GM19023 (cell line): ENCODE measurements around the gene CDC16.
A peak's percentile ranks its signal among the peaks of the same experiment; 100 is the strongest.
"Not testable (repeated sequence)": the region's sequence is repeated elsewhere in the genome, so short reads cannot be mapped to it uniquely, and the experiment has no call there.

Experiments
- ATAC-seq: cut with Tn5 transposase; IDR thresholded peaks from one replicate; pipeline ENCODE4 v1.9.1; 2021; ENCODE audit warnings: mild to moderate bottlenecking, moderate library complexity; ENCODE audit not compliant: unreplicated experiment

CDC16 gene, protein sequence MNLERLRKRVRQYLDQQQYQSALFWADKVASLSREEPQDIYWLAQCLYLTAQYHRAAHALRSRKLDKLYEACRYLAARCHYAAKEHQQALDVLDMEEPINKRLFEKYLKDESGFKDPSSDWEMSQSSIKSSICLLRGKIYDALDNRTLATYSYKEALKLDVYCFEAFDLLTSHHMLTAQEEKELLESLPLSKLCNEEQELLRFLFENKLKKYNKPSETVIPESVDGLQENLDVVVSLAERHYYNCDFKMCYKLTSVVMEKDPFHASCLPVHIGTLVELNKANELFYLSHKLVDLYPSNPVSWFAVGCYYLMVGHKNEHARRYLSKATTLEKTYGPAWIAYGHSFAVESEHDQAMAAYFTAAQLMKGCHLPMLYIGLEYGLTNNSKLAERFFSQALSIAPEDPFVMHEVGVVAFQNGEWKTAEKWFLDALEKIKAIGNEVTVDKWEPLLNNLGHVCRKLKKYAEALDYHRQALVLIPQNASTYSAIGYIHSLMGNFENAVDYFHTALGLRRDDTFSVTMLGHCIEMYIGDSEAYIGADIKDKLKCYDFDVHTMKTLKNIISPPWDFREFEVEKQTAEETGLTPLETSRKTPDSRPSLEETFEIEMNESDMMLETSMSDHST

DNA sequence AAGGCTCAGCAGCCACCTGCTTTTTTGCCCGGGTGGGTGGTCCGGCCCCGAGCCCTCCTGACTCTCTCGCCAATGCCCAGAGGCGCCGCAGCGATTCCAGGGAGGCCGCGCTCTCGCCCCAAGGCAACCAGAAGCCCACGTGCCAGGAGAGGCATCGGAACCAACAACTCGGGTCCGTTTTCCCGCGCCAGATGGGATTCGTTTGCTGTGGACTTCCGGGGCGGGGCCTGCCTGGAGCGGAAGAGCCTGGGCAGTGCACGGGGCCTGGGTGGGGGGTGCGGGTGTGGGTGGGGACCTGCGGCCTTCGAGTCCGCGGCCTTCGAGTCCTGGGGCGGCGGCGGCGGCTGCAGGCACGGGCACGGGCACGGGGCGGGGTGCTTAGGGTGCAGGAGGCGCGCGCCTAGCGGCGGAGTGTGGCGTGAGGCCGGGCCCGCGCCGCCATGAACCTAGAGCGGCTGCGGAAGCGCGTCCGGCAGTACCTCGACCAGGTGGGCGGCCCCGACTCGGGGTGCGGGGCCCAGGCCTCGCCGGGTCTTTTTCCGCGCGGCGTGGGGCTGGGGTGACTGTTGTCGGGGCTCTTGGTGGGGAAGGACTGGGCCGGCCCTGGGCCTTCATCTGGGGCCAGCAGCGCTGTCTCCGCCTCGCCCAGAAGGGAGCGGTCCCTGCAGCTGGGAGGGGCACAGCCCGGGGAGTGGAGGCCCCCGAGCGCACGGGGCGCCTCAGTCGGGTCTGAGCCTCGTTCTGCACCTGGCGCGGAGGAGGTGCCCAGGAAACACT, at the start of gene CDC16:
Gene CDC16, plus strand, starts transcription at position 253 of the 777 bp plus-strand sequence. Its CDS starts 188 bp downstream, at position 441.
- ATAC-seq: peak; percentile 93

DNA sequence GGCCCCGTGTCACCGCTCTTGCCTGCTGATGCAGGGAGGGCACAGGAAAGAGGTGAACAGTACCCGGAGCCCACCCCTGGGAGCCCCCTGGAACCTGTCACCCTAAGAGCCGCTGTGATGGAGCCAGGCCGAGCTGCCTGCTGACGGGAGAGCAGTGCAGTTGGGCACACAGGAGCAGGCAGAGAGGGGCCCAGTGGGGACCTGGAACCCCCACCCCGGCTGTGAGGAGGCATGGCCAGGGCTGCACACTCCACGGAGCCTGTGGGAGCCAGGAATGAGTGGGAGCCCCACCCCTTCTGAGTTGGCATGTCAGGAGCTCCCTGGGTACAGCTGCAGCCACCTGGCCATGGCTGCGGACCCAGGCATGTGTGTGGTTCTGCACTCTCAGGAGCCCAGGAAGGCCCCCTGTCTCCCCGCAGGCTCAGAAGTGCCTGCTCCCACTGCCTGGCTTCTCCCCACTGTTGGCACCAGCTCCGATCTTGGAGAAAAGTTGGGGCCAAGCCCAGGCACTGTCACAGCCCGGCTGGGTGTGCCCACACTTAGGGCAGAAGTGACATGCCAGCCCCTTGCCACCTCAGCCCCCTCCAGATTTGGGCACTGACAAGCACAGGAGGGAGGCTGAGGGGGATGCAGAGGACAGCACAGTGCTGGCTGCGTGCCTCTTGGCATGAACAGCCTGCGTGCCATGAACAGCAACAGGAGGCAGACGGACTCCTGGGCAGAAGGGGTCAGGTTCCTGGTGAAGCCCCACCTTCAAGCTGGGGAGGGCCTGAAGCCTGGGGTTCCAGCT, 49.3 kb upstream of the CDC16 start:
- ATAC-seq: no peak

DNA sequence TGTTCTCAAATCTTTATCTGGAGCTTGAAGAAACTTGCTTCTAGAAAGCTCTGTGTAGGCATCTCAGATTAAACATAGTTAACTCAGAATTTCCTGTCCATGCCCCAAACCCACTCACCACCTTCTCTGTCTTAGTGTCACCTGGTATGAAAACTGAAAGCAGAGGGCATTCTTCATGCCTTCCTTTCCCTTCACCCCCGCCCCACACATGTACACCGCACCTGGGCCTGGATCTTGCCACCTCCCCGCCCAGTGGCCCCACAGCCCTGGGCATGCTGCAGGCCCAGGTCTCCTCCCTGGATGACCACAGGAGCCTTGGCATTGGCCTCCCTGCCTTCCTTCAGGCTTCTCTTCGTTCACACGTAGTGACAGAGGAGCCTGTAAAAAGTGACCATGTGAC, 39.8 kb upstream of the CDC16 start:
- no peak for ATAC-seq

DNA sequence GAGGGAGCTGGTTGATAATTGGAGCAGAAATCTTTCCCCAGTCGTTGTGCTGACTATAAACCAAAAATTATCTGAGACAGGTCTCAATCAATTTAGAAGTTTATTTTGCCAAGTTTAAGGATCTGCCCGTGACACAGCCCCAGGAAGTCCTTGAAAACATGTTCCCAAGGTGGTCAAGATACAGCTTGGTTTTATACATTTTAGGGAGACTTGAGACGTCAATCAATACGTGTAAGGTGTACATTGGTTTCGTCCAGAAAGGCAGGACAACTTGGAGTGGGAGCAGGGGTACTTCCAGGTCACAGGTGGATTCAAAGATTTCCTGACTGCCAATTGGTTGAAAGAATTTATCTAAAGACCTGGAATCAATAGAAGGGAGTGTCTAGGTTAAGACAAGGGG, 38.1 kb upstream of the CDC16 start:
- ATAC-seq: no peak

DNA sequence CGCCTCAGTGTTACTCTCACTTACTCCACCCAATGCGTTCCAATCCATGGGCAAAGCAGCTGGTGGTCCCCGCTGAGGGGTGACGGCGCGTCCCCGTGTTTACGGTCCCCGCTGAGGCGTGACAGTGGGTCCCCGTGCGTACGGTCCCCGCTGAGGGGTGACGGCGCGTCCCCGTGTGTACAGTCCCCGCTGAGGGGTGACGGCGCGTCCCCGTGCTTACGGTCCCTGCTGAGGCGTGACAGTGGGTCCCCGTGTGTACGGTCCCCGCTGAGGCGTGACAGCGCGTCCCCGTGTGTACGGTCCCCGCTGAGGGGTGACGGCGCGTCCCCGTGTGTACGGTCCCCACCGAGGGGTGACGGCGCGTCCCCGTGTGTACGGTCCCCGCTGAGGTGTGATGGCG, 36.1 kb upstream of the CDC16 start:
- no peak for ATAC-seq

DNA sequence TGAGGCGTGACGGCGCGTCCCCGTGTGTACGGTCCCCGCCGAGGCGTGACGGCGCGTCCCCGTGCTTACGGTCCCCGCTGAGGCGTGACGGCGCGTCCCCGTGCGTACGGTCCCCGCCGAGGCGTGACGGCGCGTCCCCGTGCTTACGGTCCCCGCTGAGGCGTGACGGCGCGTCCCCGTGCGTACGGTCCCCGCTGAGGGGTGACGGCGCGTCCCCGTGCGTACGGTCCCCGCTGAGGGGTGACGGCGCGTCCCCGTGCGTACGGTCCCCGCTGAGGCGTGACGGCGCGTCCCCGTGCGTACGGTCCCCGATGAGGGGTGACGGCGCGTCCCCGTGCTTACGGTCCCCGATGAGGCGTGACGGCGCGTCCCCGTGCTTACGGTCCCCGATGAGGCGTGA, 35.2 kb upstream of the CDC16 start:
- not testable (repeated sequence) for ATAC-seq

DNA sequence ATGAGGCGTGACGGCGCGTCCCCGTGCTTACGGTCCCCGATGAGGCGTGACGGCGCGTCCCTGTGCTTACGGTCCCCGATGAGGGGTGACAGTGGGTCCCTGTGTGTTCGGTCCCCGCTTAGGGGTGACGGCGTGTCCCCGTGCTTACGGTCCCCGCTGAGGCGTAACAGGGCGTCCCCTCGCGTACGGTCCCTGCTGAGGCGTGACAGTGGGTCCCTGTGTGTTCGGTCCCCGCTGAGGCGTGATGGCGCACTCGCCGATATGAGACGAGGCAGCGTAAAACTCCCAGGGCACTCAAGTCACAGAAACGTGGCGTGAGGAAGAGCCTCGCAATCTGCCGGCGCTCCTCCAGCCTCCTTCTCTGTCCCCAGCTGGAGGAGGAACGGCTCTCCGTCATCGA, 34.7 kb upstream of the CDC16 start:
- ATAC-seq: no peak

DNA sequence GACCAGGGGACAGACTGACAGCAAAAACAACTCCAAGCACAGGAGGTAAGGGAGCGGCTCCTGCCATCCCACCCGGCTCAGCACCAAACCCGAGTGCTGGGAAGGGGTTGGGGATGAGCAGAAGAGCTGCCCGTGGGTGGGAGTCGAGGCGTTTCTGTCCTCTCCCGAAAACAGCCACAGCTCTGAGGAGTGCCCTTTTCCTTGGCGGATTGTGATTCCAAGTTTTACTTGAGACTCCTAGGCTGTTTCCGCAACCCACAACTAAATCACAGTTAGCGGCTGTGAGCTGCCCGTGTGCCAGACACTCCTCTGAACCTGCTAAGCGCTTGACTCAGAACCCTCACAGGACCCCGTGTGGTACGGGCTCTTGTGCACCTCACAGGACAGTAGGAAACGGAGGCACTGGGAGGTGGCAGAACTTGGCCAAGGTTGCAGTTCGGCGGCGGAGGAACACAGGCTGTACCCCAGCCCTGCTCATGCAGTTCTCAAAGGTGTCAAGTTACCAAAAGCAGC, 34.2 kb upstream of the CDC16 start:
- ATAC-seq: no peak

DNA sequence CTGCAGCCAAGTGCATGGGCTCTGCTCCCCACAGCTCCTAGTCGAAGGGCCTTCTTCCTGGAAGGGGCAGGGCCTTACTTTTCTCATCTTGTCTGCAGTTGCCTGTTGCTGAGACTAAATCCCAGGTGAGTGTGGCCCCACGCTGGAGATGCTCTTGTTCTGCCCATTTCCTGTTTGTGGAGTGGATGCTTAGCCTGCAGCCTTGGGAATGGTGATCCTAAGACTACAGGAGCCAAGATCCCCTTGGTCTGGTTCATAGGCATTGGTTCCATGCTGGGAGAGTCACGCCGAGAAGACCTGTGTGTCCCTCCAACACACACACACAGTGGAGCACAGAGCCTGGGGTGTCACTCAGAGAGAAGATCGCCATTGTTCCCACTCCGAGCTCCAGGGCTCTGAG, 32.1 kb upstream of the CDC16 start:
- no peak for ATAC-seq

DNA sequence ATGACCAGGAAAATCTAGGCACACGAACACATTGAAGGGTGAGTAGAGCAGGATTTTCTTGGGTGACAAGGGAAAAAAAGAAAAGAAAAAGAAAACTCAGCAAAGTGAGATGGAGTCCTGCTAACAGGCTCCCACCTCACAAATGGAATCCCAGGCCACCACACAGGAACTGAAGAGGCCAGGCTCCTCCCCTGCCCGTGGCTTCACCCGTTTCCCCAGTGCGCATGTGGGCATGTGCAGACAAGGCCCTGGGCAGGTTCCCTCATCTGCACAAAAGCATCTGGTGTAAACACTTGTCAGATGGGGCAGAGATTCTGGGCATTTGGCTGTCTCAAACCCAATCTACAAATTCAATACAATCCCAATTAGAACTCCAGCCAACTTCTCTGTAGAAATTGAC, 31.2 kb upstream of the CDC16 start:
- ATAC-seq: no peak

DNA sequence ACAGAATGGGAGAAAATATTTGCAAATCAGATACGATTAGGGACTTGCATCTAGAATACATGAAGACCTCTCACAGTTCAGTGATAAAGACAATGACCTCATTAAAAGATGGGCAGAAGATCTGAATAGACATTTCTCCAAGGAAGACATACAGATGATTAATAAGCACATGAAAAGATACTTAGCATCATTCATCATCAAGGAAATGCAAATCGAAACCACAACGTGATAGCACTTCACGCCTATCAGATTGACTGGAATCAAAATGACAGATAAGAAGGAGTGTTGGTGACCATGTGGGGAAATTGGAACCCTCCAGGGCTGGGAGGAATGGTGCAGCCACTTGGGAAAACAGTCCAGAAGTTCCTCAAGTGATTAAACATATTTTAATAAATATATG, 29.8 kb upstream of the CDC16 start:
- no peak for ATAC-seq

DNA sequence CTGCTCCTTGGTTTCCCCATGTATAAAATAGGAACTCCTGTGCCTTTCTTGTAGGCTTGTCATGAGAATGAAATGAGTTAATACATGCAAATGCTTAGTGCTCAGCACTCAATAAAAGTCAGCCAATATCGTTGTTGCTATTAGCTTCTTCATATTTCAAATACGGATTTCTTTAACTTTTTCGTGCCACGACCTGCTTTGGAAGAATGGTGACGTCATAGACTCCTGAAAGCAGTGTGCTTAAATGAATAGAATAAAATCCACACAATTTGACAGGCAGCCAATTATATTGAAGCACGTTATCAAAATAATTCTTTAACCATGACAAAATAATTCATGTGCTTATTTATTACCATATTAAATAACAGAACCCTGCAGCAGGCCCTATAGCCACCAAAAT, 26.6 kb upstream of the CDC16 start:
- no peak for ATAC-seq

DNA sequence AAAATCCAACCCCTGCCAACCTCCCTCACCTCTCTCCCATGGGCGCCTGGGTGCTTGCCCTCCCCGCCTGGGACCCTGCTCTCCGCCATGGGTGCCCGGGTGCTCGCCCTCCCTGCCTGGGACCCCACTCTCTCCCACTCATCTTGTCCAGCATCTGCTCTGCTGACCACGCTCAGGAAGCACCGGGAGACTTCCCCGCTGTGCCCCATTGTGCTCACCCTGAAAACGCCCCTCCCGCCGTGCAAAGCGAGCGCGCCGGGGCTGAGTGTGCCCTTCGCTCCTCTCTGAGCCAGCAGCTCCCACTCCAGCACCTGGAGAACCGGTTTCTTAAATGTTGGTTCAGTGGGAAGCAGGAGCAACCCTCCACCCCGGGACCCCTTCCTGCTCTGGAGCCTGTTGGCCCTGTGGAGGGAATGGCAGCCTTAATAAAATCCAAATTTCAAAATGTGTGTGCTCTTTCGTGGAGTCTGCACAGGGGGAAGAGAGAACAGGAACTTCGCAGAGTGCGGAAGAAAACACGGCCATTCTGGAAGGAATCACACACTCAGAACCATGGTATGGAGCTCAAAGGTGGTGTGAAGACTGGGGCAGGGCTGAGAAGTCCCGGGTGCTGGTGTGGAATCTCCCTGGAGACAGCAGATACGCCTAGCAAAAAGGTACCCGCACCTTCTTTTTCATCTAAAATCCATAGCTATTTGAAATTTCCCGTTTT, 23.1 kb upstream of the CDC16 start:
- ATAC-seq: no peak

DNA sequence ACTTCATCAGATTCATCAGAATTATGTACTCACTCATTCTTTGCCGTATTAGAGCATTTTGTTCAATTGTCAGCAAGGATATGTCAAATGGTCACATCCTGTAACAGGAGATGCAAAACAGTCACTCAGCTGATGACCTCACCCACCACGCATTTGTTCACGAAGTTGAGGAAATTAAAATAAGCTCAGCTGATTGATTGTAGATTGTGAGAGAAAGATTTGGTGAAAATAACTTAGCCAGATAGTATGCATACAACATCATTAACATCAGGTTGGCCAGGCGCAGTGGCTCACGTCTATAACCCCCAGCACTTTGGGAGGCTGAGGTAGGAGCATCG, 22.6 kb upstream of the CDC16 start:
- ATAC-seq: no peak

DNA sequence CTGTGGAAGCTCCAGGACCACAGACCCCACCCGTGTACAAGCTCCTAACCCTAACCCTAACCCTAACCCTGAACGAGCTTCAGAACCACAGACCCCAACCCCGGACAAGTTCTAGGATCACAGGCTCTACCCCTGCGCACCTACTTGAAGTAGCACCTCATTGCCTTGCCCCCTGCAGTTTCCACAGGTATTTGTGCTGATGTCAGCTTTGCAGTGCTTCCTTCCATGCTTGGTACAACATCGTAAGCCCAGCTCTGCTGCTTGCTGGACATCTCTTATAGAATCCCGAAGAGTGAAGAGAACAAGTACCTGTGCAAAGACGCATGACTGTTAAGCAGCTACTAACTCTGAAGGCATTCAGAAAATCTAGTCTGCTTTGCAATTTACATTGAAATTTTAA, 20.7 kb upstream of the CDC16 start:
- ATAC-seq: no peak

DNA sequence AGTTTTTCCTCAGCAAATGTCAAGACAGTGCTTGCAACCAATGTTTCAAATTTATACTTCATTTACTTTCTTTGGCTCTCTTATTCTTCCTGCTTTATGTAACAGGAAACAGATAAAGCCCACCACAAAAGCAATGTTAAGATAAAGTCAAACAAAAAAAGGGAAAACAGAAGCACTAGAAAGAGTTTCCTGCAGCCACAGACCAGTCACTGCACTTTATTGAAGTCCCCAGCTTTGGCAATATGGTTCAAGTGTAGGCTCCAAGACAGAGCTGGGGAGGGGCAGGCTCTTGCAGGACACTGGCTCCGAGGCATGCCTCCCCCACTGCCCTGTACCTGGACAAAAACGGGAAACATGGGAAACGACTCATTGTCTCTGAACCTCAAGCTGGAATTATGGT, 15.3 kb upstream of the CDC16 start:
- ATAC-seq: no peak

DNA sequence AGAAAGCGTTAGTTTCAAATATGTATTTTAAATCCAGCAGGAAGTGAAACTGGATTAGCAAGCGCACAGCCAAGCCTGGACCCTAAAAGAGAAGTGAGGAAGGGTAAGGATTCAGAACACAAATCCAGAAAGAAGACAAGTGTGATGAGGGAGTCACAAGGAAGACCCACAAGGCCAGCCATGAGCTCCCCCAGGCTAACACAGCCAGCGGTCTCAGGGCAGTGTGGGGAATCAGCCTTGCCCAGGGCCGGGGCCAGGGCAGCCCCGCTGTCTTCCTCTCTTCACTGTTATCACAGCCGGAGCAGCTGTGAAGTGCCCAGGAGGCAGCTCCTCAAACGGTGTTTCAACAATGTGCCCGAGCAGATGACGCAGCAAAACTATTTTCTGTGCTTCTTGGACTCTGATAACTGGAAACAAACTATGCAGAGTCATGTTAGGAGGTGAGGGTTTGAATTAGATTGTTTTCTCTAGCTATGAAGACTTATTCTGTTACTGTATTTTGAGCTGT, 12.2 kb upstream of the CDC16 start:
- no peak for ATAC-seq

DNA sequence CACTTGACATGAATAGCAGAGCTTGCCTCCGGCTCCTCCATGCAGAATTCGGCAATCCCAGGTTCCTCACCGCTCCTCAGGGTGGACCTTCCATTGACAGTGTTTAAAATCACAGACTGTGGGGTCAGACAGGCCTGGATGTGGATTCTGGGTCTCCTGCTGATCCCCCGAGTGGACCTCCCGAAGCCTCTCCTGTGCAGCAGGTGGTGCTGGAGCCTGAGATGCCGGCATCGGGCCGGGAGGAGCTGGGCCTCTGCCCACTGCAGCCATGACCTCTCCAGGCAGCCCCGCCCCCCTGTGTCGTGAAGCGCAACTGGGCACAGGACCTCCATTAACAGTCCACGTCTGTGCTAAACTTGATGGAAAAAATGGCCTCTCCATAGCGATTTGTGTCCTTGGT, 10.5 kb upstream of the CDC16 start:
- ATAC-seq: no peak

DNA sequence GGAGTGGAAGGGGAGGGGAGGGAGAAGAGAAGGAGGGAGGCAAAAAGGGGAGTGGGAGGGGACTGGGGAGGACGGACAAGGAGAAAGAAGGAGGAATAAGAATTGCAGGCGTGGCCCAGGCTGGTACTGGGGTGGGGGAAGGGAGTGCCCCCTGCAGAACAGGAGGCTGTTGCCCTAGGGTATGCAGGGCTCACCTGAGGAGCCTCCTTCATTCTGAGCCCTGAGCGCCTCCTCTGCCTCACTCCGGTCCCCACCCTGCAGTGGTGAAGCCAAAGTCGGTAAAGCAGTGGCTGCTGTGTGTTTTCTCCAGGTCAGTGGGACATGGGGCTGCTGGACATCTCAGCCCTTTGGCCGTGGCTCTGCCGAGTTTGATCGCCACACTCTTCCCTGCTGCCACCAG, 9.1 kb upstream of the CDC16 start:
- ATAC-seq: no peak

DNA sequence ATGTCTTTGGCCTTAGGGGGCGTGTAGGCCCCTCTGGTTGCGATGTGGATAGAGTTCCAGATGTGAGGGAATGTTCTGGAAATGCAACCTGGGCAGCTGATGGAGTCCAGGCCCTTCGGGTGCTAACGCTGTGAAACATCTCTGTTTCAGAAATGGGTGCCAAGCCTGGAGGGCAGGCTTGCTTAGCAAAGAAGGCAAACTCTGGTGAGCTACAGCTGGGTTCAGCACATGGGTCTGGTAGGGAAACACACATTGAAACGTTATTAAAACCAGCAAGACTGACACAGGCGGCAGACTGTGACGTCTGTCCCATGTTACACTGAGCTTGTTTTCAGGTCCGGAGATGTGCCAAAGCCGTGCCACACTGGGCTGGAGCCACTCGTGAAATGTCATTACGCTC, 8.6 kb upstream of the CDC16 start:
- no peak for ATAC-seq
